Duodenal mucosa (tissue), 2 donors: ENCODE measurements around the gene TRAF3IP1.
"Not testable (repeated sequence)": the region's sequence is repeated elsewhere in the genome, so short reads cannot be mapped to it uniquely, and the experiment has no call there.

Experiments
- H3K27ac ChIP-seq: one replicate; pipeline ENCODE4 v1.7.0; 2013; ENCODE audit warnings: low read depth, low read length
- H3K27me3 ChIP-seq, 2 donors: one replicate each; pipeline ENCODE4 v1.7.0; 2013; ENCODE audit warnings: low read length in 2 of 2, control low read depth in 1 of 2; ENCODE audit not compliant: insufficient read depth in 2 of 2, control insufficient read depth in 1 of 2
- H3K36me3 ChIP-seq, 2 donors: one replicate each; pipeline ENCODE4 v1.7.0; 2013; ENCODE audit warnings: low read length in 2 of 2, control low read depth in 1 of 2; ENCODE audit not compliant: insufficient read depth in 2 of 2, control insufficient read depth in 1 of 2
- H3K4me1 ChIP-seq, 2 donors: one replicate each; pipeline ENCODE4 v1.7.0; 2013; ENCODE audit warnings: low read length in 2 of 2, control low read depth in 1 of 2; ENCODE audit not compliant: insufficient read depth in 2 of 2, control insufficient read depth in 1 of 2
- H3K4me3 ChIP-seq, 2 donors: one replicate each; pipeline ENCODE4 v1.7.0; 2013; ENCODE audit warnings: low read length in 2 of 2, low read depth in 1 of 2
- H3K9ac ChIP-seq, 2 donors: one replicate each; pipeline ENCODE4 v1.7.0; 2013; ENCODE audit warnings: low read length in 2 of 2, low read depth in 1 of 2
- H3K9me3 ChIP-seq, 2 donors: one replicate each; pipeline ENCODE4 v1.7.0; 2013; ENCODE audit warnings: low read length in 2 of 2, control low read depth in 1 of 2; ENCODE audit not compliant: control insufficient read depth in 1 of 2

TRAF3IP1 gene

DNA sequence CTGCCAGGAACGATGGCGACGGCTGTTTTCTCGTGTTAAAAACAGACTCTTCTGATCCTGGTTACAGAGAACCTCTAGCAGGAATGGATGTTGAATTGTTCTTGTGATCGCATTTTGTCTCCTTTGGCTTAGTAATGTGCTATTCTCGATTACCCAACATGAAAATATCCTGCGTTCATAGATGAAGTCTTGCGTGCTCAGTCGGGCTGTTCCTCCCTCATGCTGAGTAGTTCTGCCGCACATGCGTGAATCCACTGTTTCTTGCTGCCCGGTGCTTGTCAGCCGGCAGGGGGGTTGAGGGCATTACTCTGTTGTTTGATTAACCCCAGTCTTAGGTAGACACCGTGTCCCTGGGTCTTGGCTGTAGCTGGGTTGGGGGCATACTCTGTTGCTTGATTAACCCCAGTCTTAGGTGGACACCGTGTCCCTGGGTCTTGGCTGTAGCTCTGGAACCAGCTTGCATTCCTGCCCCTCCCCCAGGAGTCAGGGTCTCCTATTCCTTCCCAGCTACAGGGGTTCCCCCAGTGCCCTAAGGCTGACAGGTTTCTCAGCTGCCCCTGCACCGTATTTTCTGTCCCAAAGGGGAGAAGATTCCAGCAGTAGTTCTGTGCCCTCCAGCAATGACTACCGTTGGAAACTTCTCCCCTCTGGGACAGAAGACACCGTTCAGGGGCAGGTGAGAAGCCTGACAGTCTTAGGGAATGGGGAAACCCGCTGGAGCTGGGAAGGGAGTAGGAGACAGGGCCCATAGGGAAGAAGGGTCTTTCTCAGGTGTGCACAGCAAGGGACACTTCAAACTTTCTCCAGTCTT lies 84.3 kb downstream of the TRAF3IP1 start:
- H3K9ac ChIP-seq, result no peak overlapping the region
- H3K36me3 ChIP-seq, result peaks cover 0 to under 1% of the 10 kb centered on the region in 2 donors
- H3K9me3 ChIP-seq, result no peaks in the 10 kb centered on the region
- H3K27me3 ChIP-seq, result no peaks in the 10 kb centered on the region
- no peak overlapping the region for H3K27ac ChIP-seq
- H3K4me1 ChIP-seq, result peaks cover 0 to 9% of the 10 kb centered on the region in 2 donors
- no peak overlapping the region for H3K4me3 ChIP-seq

DNA sequence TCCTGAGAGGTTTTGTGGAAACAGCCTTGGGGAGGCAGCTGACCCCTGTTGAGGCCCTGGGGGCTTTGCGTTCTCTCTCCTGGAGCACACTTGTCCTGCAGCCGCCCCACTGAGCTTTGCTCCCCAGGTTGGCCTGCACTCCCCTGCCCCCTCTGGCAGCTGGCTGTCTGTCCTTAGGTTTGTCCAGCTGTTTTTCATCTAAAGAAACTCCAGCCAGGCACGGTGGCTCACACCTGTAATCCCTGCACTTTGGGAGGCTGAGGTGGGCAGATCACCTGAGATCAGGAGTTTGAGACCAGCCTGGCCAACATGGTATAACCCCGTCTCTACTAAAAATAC lies 84.9 kb downstream of the TRAF3IP1 start:
- not testable (repeated sequence) for H3K4me3 ChIP-seq, H3K27me3 ChIP-seq, H3K9ac ChIP-seq, H3K9me3 ChIP-seq, H3K36me3 ChIP-seq, H3K4me1 ChIP-seq, H3K27ac ChIP-seq

DNA sequence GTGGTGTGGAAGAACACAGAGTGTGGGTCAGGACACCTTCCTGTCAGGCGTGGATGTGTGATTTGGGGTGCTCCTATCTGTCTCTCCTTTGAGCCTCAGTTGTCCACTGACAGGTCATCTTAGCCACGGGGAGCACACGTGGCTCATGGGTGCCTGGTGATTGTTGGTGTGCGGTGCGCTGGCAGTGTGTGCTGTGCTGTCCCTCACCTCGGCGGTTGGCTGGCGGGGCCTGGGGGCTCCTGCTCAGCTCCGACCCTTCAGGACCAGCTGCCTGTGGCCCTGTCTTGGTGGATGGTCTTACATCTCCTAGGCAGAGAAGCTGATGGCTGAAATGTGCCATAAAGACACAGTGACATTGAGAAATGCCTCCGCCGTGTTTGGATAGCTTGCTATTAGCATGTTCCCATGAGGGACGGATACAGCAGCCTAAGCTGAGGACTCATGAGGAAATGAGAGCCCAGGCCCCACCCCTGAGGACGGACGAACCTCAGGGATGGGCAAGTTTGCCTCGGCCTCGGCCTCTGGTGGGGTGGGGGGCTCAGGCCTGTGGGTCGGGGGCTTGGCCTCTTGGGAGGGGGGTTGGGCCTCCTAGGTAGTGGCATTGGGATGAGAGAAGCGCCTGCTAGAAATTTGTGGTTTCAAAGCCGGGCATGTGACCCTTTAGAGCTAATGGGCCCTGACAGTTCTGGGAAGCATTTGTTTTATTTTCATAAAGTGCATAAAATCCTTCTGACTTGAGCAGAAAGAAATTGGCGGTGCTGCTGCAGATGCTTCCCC lies 86.1 kb downstream of the TRAF3IP1 start:
- Histone ChIP-seq H3K9ac (no peak overlapping the region), H3K27ac (no peak overlapping the region), H3K4me1 (peaks cover 0 to 9% of the 10 kb centered on the region in 2 donors), H3K4me3 (no peak overlapping the region), H3K36me3 (no peaks in the 10 kb centered on the region), H3K27me3 (no peaks in the 10 kb centered on the region), H3K9me3 (no peaks in the 10 kb centered on the region)

DNA sequence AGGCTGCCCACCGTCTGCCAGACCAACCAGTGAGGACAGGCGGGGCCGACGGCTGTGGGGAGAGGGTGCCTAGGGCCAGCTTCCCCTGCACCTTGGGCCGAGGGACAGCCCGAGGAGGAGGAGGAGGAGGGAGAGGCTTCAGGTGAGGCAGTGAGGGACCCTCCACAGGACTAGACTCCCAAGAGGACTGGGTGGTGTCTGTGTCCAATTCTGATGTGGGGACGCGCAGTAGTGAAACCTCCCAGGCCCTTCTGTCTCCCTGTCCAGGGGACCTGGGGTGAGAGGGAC lies 86.6 kb downstream of the TRAF3IP1 start:
- no peaks in the 10 kb centered on the region for H3K36me3 ChIP-seq
- H3K4me1 ChIP-seq, result peaks cover 0 to 9% of the 10 kb centered on the region in 2 donors
- no peaks in the 10 kb centered on the region for H3K9me3 ChIP-seq
- H3K27me3 ChIP-seq, result no peaks in the 10 kb centered on the region
- no peak overlapping the region for H3K4me3 ChIP-seq
- no peak overlapping the region for H3K27ac ChIP-seq
- H3K9ac ChIP-seq, result no peak overlapping the region

DNA sequence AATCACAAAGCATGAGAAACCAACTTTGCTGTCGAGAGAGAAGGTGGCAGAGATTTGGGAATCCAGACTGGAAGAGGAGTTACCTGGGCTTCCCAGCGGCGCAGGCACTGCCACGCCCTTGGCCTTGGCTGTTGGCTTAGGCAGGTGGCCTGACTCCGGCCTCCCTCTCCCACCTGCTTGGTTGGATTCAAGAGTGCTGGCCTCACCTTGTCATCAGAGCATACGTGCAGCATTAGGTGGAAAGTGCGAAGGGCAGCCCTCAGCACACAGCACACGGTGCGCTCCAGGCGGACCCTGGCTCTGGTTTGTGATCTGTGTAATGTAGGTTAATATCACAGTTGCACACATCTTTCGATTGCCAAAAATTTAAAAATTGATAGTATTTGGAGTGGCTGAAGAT lies 87.2 kb downstream of the TRAF3IP1 start:
- Histone ChIP-seq H3K9me3 (no peaks in the 10 kb centered on the region), H3K4me3 (no peak overlapping the region), H3K36me3 (no peaks in the 10 kb centered on the region), H3K4me1 (peaks cover 0 to 9% of the 10 kb centered on the region in 2 donors), H3K9ac (no peak overlapping the region), H3K27ac (no peak overlapping the region), H3K27me3 (no peaks in the 10 kb centered on the region)

DNA sequence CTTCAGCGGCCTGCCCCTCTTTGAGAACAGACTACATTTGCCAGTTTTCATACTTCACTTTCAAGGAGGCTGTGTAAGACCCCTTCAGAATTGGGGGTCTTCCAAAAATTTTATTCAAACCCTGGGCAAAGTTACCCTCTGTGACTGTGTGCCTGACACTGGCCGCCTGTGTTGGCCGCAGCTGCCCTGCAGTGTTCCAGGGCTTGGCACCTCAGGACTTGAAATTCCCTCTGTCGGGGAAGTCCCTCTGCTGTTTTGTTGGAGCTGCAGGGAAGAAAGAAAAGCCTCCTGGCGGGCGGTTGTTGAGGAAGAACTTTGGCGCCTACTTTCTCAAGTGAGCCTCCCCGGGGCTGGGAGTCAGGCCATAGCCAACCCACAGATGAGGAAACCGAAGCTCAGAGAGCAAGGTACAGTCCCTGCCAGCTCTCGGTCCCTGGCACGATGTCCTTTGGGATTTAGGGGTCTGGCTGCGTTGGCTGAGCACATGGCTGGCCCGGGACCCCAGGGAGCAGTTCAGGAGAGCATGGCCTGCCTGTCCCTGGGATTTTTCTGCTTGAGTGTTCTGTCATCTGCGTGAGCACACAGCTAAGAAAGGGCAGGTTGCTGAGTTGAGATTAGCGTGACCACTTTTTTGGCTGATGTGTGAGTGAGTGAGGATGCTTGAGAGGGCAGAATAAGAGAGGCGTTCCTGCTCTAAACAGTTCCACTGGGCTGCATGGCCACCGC lies 88.5 kb downstream of the TRAF3IP1 start:
- Histone ChIP-seq H3K9ac (no peak overlapping the region), H3K27me3 (no peaks in the 10 kb centered on the region), H3K27ac (no peak overlapping the region), H3K9me3 (no peaks in the 10 kb centered on the region), H3K4me1 (peaks cover 0 to 6% of the 10 kb centered on the region in 2 donors), H3K36me3 (no peaks in the 10 kb centered on the region), H3K4me3 (no peak overlapping the region)

DNA sequence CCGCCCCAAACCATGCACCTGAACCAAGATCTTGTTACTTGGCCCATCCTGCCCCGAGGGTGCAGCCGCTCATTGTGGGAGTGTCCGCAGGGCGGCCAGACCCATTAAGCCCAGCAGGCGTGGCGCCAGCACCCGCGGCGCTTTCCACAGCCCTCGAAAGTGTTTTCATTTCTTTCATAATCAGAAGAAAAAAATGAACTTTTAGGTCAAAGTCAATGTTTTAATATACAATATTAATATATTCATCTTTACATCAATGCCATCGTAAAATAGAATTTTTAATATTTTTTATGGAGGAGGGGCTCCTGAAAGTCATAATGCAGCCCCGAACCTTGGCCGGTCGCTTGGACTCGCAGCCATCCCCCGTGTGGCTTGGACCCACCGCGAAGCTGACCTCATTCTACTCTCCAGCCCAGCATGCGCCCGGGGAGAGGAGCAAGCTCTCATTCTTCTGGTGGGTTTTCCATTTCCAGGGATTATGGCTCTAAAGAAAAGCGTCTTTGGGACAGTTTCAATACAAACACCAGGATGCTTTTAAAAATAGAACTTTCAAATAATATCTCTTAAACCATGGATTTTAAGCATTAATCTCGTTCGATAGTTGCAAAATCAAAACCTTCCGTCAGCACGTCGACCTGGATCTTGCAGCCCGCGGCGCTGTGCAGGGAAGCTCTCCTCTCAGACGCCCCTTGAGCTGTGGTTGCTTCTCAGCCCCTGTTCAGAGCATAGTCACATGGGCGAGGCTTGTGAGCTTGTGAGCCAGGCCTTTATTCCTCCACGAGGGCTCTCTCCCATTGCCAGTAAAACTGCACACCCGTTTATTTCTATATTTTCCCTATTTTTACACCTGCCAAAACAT lies 89.3 kb downstream of the TRAF3IP1 start:
- no peaks in the 10 kb centered on the region for H3K4me1 ChIP-seq
- H3K27ac ChIP-seq, result no peak overlapping the region
- H3K27me3 ChIP-seq, result no peaks in the 10 kb centered on the region
- no peaks in the 10 kb centered on the region for H3K9me3 ChIP-seq
- no peak overlapping the region for H3K4me3 ChIP-seq
- H3K36me3 ChIP-seq, result no peaks in the 10 kb centered on the region
- H3K9ac ChIP-seq, result no peak overlapping the region

DNA sequence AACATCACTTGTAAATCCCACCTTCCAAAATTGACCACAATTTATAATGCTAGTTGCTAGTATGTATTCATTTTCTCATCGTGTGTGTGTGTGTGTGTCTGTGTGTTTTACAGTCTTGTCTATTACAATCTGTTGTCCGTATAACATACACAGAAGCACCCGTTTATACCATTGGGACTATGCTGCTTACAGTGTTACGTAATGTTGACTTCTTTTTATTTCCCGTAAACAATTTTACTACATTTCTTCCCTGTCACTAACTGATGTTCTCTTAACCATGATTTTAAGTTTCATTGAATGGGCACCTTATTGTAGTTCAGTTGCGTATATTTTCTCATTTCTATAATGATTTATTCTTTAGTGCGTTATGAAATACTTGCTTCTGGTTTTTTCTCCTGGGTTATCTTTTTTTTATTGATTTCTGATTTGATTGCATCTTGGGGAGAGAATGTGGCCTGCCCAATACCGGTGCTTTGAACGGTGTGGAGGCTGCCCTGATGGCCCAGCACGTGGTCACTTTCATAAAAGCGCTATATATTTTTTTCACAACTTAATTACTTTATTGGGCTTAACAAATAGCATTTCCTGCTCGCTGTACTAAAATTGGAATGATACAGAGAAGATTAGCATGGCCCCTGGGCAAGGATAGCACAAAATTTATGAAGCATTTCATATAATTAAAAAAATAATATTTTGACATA lies 91.9 kb downstream of the TRAF3IP1 start:
- H3K36me3 ChIP-seq, result no peaks in the 10 kb centered on the region
- no peaks in the 10 kb centered on the region for H3K27me3 ChIP-seq
- H3K27ac ChIP-seq, result no peak overlapping the region
- H3K4me1 ChIP-seq, result no peaks in the 10 kb centered on the region
- H3K4me3 ChIP-seq, result no peak overlapping the region
- H3K9me3 ChIP-seq, result peaks cover 3 to 5% of the 10 kb centered on the region in 2 donors
- H3K9ac ChIP-seq, result no peak overlapping the region

DNA sequence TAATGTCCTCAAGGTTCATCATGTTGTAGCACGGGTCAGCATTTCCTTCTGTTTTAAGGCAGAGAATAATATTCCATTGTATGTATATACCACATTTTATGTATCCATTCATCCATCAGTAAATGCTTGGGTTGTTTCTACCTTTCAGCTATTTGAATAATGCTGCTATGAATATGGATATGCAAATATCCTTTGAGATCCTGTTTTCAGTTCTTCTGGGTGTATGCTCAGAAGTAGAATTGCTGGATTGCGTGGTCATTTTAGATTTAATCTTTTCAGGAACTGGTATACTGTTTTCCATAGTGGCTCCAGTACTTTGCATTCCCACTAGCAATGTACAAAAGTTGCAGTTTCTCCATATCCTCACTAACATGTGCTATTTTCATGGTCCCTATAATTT lies 93.0 kb downstream of the TRAF3IP1 start:
- Histone ChIP-seq H3K4me1 (peaks cover 0 to 3% of the 10 kb centered on the region in 2 donors), H3K27me3 (no peaks in the 10 kb centered on the region), H3K9me3 (peaks cover 3 to 5% of the 10 kb centered on the region in 2 donors), H3K9ac (no peak overlapping the region), H3K27ac (no peak overlapping the region), H3K36me3 (no peaks in the 10 kb centered on the region), H3K4me3 (no peak overlapping the region)
